GM23338 (cell line): Measurements from ENCODE around the gene SLC12A6. TPM values are rescaled to one million over a fixed set of nuclear protein-coding genes. Genes with fewer than 3 reads are reported as not detected.
A peak's percentile ranks its signal among the peaks of the same experiment; 100 is the strongest.

Experiments
- ATAC-seq: fragments of 200-7000 bp; cut with Tn5 transposase; 3 replicates; pipeline ENCODE4 v1.9.1; 2020
- DNase-seq: peaks from one replicate; pipeline ENCODE4 v3.0.0-alpha.2; 2015; ENCODE audit warnings: low spot score
- H2AFZ ChIP-seq: fragments of 200-600 bp; sonication (generic); 2 replicates; pipeline ENCODE4 v1.8.0; 2016; ENCODE audit warnings: antibody characterized with exemption, mild to moderate bottlenecking, moderate library complexity
- H3F3A ChIP-seq: fragments of 200-600 bp; sonication (generic); replicated peaks from 2 replicates; pipeline ENCODE4 v1.8.0; 2017; ENCODE audit warnings: antibody characterized with exemption, mixed run types, low read depth
- H3K27ac ChIP-seq: fragments of 200-600 bp; sonication (generic); 2 replicates; pipeline ENCODE4 v1.6.1; 2016; ENCODE audit warnings: low read depth
- H3K27me3 ChIP-seq: fragments of 200-600 bp; sonication (generic); 2 replicates; pipeline ENCODE4 v1.8.0; 2016; ENCODE audit warnings: mild to moderate bottlenecking, mixed run types, moderate library complexity; ENCODE audit not compliant: insufficient read depth
- H3K36me3 ChIP-seq: fragments of 200-600 bp; sonication (generic); 2 replicates; pipeline ENCODE4 v1.8.0; 2016; ENCODE audit warnings: mild to moderate bottlenecking; ENCODE audit not compliant: insufficient read depth
- H3K4me1 ChIP-seq: fragments of 200-600 bp; sonication (generic); 2 replicates; pipeline ENCODE4 v1.8.0; 2016; ENCODE audit warnings: mild to moderate bottlenecking, moderate library complexity; ENCODE audit not compliant: insufficient read depth
- H3K4me2 ChIP-seq: fragments of 200-600 bp; sonication (generic); 2 replicates; pipeline ENCODE4 v1.7.1; 2017; ENCODE audit warnings: mixed run types
- H3K4me3 ChIP-seq: fragments of 200-600 bp; sonication (generic); 2 replicates; pipeline ENCODE4 v1.6.1; 2016; ENCODE audit warnings: mixed run types
- H3K79me2 ChIP-seq: fragments of 200-600 bp; sonication (generic); replicated peaks from 2 replicates; pipeline ENCODE4 v1.8.0; 2017; ENCODE audit warnings: mild to moderate bottlenecking; ENCODE audit not compliant: insufficient read depth
- H3K9me2 ChIP-seq: fragments of 200-600 bp; sonication (generic); 2 replicates; pipeline ENCODE4 v1.8.0; 2017; ENCODE audit not compliant: insufficient read depth
- H4K20me1 ChIP-seq: fragments of 200-600 bp; sonication (generic); replicated peaks from 2 replicates; pipeline ENCODE4 v1.8.0; 2017; ENCODE audit warnings: mild to moderate bottlenecking; ENCODE audit not compliant: insufficient read depth
- H3K27ac Mint-ChIP-seq: 2 replicates; pipeline ENCODE4 v1.8.0; 2020; ENCODE audit warnings: inconsistent platforms, mild to moderate bottlenecking, moderate library complexity, mixed read lengths
- H3K27me3 Mint-ChIP-seq: 3 replicates; pipeline ENCODE4 v1.8.0; 2022; ENCODE audit warnings: low read depth, mild to moderate bottlenecking, moderate library complexity, mixed read lengths, inconsistent platforms; ENCODE audit not compliant: insufficient read depth, poor library complexity
- H3K36me3 Mint-ChIP-seq: 3 replicates; pipeline ENCODE4 v1.8.0; 2021; ENCODE audit warnings: low read depth, mild to moderate bottlenecking, inconsistent platforms, moderate library complexity, mixed read lengths
- H3K4me1 Mint-ChIP-seq: 3 replicates; pipeline ENCODE4 v1.8.0; 2020; ENCODE audit warnings: mild to moderate bottlenecking, inconsistent platforms, mixed read lengths
- H3K4me3 Mint-ChIP-seq: 3 replicates; pipeline ENCODE4 v1.8.0; 2021; ENCODE audit warnings: moderate library complexity, mild to moderate bottlenecking, inconsistent platforms, mixed read lengths
- H3K9me3 Mint-ChIP-seq: 3 replicates; pipeline ENCODE4 v1.8.0; 2020; ENCODE audit warnings: moderate library complexity, mild to moderate bottlenecking, inconsistent platforms, mixed read lengths
- CREB1 ChIP-seq: fragments of 250-450 bp; sonication (Bioruptor Pico); IDR thresholded peaks from 2 replicates; pipeline ENCODE4 v1.5.0; 2020; ENCODE audit warnings: low read depth, mild to moderate bottlenecking, moderate library complexity
- CTCF ChIP-seq, 2 experiments: fragments of 200-600 bp in 1 of 2; sonication (generic) in 1 of 2; conservative IDR thresholded peaks; 2 replicates each; pipeline versions ENCODE4 v1.5.1 to v1.6.1; 2016 to 2017; ENCODE audit warnings: antibody characterized with exemption in 2 of 2, low read depth in 2 of 2, mild to moderate bottlenecking in 2 of 2, moderate library complexity in 1 of 2
- ETS1 ChIP-seq: IDR thresholded peaks from 2 replicates; pipeline ENCODE4 v1.6.1; 2016; ENCODE audit warnings: antibody characterized with exemption
- EZH2 ChIP-seq: fragments of 200-600 bp; sonication (generic); IDR thresholded peaks from one replicate; pipeline ENCODE4 v1.8.0; 2017; ENCODE audit warnings: antibody characterized with exemption, mild to moderate bottlenecking, low read depth; ENCODE audit not compliant: unreplicated experiment
- EZH2phosphoT487 ChIP-seq: fragments of 200-600 bp; sonication (generic); IDR thresholded peaks from one replicate; pipeline ENCODE4 v1.8.1; 2018; ENCODE audit warnings: antibody characterized with exemption; ENCODE audit not compliant: unreplicated experiment
- JUNB ChIP-seq: IDR thresholded peaks from one replicate; pipeline ENCODE4 v1.6.1; 2016; ENCODE audit warnings: antibody characterized with exemption; ENCODE audit not compliant: unreplicated experiment
- NANOG ChIP-seq: IDR thresholded peaks from 2 replicates; pipeline ENCODE4 v1.6.1; 2016; ENCODE audit warnings: antibody characterized with exemption, borderline replicate concordance
- POLR2AphosphoS5 ChIP-seq: IDR thresholded peaks from 2 replicates; pipeline ENCODE4 v1.6.1; 2016; ENCODE audit warnings: antibody characterized with exemption, low read depth
- REST ChIP-seq: IDR thresholded peaks from one replicate; pipeline ENCODE4 v1.6.1; 2018; ENCODE audit warnings: antibody characterized with exemption; ENCODE audit not compliant: unreplicated experiment
- STAT1 ChIP-seq: IDR thresholded peaks from one replicate; pipeline ENCODE4 v1.6.1; 2016; ENCODE audit warnings: antibody characterized with exemption; ENCODE audit not compliant: unreplicated experiment
- ZNF114 ChIP-seq: fragments of 250-450 bp; sonication (Bioruptor Pico); IDR thresholded peaks from 2 replicates; pipeline ENCODE4 v1.5.0; 2020; ENCODE audit warnings: mild to moderate bottlenecking, moderate library complexity
- ZNF331 ChIP-seq: fragments of 250-450 bp; sonication (Bioruptor Pico); IDR thresholded peaks from 2 replicates; pipeline ENCODE4 v1.5.0; 2020; ENCODE audit warnings: low read depth, mild to moderate bottlenecking, moderate library complexity
- ZNF462 ChIP-seq: fragments of 250-450 bp; sonication (Bioruptor Pico); IDR thresholded peaks from 2 replicates; pipeline ENCODE4 v1.5.0; 2020; ENCODE audit warnings: mild to moderate bottlenecking, moderate library complexity
- long read RNA-seq: library from polyadenylated mRNA; unstranded; transcript quantifications from one replicate; pipeline ENCODE4 v2.0.0, GENCODE V29; 2020; ENCODE audit not compliant: unreplicated experiment
- polyA plus RNA-seq: library from polyadenylated mRNA; unstranded; fragments of >200 nt; fragmentation: Nextera tagmentation; extraction: Ambion mirVana; gene quantifications from 2 replicates; pipeline ENCODE4 v1.2.1, GENCODE V29; 2016
- total RNA-seq: library from RNA; depleted of rRNA; stranded (reverse); fragments of >200 nt; shearing (Covaris generic); gene quantifications from 2 replicates; pipeline ENCODE4 v1.2.3, GENCODE V29; 2014; rRNA removed

Gene SLC12A6
- total RNA-seq (14.1 and 16.1 TPM in 2 replicates), polyA plus RNA-seq (2.4 and 2.5 TPM in 2 replicates)
- long read RNA-seq, result 0 reads

- Mint-ChIP-seq H3K4me1 (peaks cover 16% of the 10 kb centered on the region), H3K4me3 (peak within 1 kb of the TSS; percentile 94), H3K9me3 (peaks cover 4% of the 10 kb centered on the region; the same call in 2 of the 3 replicates), H3K27ac (peak within 1 kb of the TSS; percentile 86; the same call in 1 of the 2 replicates), H3K36me3 (peaks cover 29% of the 10 kb centered on the region), H3K27me3 (peaks cover 5% of the 10 kb centered on the region)
- peak; percentile 93 for DNase-seq
- Histone ChIP-seq H3K4me3 (peak within 1 kb of the TSS; percentile 97), H4K20me1 (peaks cover 10% of the 10 kb centered on the region; the same call in 1 of the 2 replicates), H3K27ac (peak within 1 kb of the TSS; percentile 81), H3K79me2 (peaks cover 23% of the 10 kb centered on the region), H2AFZ (peak within 1 kb of the TSS; percentile 99), H3F3A (no peaks in the 10 kb centered on the region), H3K27me3 (no peaks in the 10 kb centered on the region), H3K4me1 (peaks cover 19% of the 10 kb centered on the region), H3K36me3 (peaks cover 7% of the 10 kb centered on the region), H3K9me2 (no peaks in the 10 kb centered on the region), H3K4me2 (peak within 1 kb of the TSS; percentile 91)
- TF ChIP-seq NANOG (no peak), EZH2phosphoT487 (no peak), STAT1 (no peak), ETS1 (peak; percentile 38; the same call in 1 of the 2 replicates), POLR2AphosphoS5 (peak; percentile 65), REST (no peak), CREB1 (CRISPR knock-in tag) (peak; percentile 65; the same call in 1 of the 2 replicates), ZNF331 (CRISPR knock-in tag) (no peak), JUNB (no peak), EZH2 (no peak), CTCF (conservative IDR thresholded peaks at IDR 0.05; ENCODE audit: low read depth in 2 of 2) (no peak), ZNF114 (CRISPR knock-in tag) (no peak), ZNF462 (CRISPR knock-in tag) (no peak)
- ATAC-seq, result peak; percentile 87
These were observed at the start of gene SLC12A6 for GRCh38 chr15:34337557-34338306. Gene SLC12A6, minus strand, starts transcription at chr15:34337781. Its CDS starts 1,101 bp downstream, at chr15:34336680.
